ENCODE measurements around the gene CDK6. TPM values are rescaled to one million over a fixed set of nuclear protein-coding genes. Genes with fewer than 3 reads are reported as not detected.
A peak's percentile ranks its signal among the peaks of the same experiment; 100 is the strongest.

The CDK6 gene
- total RNA-seq, 1 donor from 2014 or later: 26.8 TPM

DNA sequence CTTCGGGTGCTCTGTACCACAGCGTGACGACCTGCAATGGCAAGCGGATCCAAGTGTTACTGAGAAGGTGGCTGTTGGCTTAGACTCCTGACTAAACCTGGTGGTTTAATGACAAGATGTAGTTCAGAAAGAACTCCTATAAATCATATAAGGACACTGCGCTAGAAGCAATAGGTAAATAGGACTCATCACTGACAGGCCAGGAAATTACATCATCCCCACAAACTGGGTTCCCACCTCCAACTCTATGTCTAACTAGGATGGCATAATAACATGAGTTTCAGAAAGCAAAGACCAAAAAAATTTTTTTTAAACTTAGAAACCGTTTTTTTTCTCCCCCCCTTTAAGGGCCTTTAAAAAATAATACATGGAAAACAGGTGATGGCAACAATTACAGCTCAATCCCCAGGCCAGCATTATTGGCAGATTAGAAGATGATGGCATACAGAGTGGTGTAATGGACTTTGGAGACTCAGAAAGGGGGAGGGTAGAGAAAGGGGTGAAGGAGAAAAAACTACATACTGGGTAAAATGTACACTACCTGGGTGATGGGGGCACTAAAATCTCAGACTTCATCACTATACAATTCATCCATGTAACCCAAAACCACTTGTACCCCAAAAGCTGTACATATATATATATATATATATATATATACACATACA lies 164.7 kb downstream of the CDK6 start:
- ATAC-seq: no peak

DNA sequence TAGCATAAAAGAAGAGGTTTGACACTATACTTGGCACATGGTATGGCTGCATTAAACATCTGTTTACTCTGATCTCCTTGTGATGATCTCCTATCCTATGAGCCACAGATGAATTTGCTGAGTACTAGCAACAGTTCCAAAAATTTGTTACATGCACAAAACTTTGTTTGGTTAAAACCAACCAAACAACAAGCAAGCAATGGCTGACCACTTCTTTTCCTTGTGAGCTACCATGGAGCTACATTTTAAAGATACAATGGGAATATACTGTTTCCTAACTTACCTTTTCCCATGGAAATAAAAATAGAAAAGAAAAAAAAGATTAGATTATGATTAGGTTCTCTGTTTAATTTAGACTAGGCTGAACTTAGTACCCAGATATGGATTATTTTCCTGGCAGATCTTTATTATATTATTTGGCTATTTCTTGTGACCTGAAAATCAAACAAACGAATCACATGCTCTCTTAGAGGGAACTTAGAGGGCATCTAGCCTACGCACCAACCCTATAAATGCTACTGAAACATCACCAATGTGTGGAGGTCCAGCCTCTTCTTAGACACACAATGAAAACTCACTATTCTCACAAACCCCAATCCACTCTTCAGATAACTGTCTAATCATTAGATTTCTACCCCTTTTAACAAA lies 166.0 kb downstream of the CDK6 start:
- no peak for ATAC-seq

DNA sequence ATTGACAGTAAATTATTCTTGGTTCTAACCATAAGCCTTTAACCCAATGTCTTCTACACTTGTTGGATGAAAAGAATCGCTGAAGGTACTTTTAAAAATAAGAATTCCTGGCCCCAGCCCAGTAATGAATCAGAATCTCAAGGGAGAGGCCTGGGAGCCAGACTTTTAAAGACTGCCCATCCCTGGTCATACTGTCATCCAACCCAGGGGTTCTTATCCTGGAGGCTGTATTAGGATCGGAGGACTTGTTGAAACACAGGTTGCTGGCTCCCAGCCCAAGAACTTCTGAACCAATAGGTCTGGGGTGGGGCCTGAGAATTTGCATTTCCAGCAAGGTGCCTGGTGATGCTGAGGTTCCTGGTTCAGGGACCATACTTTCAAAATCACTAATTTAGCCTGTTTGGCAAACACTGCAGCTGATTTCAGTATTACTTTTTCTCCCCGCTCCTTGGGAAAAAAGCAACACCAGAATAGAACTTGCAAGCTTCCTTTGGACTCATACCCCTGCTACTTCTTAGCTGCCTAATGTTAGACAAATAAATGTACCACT lies 166.7 kb downstream of the CDK6 start:
- peak; percentile 95 for ATAC-seq

DNA sequence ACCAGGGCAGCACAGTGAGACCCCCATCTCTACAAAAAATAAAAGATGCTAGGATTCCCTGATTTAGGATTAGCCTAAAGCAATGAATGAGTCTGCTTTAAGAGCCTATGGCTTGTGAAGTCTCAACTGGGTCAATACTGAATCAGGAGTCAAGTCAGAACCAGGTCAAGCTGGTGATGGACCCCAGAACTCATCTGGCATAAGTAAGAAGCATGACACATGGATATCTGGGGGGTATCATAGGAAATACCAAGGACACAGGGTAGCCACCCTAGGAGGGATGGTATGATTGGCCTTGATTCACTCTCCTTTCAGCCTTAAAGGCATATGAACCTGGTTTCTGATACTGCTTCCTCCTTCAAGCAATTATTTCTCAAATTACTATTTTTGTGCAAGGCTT lies 167.8 kb downstream of the CDK6 start:
- ATAC-seq: no peak

DNA sequence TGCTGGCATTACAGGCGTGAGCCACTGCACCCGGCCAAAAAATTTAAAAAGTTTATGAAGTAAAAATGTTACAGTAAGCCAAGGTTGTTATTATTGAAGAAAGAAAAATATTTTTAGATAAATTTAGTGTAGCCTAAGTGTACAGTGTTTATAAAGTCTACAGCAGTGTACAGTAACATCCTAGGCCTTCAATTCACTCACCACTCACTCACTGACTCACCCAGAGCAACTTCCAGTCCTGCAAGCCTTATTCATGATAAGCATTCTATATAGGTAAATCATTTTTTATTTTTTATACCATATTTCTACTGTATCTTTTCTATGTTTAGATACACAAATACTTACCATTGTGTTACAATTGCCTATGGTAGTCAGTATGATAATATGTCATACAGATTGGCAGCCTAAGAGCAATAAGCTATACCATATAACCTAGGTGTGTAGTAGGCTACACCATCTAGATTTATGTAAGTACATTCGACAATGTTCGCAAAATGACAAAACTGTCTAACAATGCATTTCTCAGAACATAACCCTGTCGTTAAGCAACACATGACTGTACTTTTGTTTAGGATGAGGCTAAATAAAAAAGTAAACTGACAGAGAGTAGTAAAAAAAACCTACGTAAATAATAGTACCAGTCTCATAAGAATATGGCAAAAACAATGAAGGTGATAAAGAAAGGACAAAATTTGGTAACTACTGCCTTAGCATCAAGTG lies 168.4 kb downstream of the CDK6 start:
- no peak for ATAC-seq

DNA sequence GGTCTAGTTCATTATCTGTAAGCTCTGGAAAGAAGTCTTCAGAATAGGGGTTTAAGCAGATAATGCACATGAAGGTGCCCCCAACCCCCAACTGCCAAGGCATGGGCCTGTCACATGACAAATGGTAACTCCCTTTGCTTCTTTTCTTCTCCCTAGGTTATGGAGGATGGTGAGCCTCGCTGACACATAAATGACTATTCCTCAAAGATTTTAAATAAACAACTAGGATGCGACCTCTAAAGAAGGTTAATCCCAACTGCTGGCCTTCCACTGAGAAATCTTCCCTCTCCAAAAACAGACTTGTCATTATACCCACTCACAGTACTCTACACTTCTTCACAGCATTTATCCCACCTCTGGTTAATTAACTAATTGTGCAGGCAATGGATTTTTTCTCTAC lies 170.4 kb downstream of the CDK6 start:
- ATAC-seq: no peak

DNA sequence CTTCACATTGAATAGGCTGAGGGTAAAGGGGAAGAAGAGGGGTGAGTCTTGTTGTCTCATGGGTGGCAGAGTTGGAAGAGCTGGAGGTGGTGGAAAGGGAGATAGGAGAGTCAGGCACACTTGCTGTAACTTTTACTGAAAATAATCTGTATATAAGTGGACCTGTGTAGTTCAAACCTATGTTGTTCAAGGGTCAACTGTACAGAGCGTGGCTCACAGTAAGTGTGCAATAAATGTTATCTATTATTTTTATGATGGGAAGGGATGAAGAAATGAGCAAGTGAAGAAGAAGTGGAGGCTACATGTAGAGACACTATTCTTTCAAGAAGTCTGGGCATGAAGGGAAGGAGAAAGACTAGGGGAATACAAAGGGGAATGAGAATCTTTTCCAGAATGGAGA lies 174.7 kb downstream of the CDK6 start:
- ATAC-seq: no peak

DNA sequence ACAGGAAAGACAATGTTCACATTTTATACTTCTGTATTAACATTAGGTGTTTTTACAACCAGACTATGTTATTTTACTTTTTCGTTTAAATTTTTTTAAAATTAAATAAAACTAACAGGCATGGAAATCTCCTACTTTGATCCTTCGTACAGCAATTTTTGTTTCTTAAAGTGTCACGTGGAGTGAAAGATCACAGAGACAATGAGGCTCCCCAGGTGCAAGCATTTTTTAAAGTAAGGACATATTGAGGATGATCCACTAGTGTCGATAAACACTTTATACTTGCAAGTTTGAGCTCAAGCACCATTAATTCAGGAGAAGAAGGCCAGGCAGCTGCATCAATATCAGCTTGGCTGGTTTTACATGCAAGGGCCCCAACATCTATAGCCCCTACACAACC lies 177.7 kb downstream of the CDK6 start:
- ATAC-seq: no peak

DNA sequence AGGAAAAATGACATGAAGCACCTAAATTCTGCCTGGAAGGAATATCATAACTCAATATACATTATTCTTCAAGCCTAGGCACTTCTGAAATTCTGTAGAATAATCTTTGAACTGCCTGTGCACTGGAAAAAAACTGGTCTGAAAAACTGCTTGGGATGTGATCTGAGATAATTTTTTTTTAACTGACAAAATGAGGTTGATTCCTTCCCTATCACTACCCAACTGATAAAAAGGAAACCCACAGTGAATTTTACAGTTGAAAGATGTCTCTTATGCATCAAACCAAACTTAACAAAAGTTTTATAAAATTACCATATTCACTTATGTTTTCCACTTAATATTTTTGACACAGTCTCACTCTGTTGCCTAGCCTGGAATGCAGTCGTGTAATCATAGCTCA lies 179.0 kb downstream of the CDK6 start:
- no peak for ATAC-seq

DNA sequence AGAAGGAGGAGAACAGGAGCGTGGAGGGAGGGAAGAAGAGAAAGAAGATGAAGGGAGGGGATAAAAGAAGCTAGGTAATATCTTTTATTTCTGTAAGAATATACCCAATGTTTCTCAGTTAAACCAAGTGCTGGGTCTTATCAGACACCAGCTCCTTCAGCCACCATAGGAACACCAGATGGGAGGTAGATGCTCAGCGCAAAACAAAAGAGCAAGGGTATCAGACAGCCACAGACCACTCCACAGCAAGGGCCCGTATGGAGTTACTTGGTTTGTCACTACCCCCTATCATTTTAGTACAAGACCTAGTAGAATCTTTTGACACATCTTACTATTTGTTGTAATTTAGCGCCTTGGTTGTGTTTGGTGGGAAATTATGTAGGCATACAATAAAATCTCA lies 180.3 kb downstream of the CDK6 start:
- ATAC-seq: no peak

DNA sequence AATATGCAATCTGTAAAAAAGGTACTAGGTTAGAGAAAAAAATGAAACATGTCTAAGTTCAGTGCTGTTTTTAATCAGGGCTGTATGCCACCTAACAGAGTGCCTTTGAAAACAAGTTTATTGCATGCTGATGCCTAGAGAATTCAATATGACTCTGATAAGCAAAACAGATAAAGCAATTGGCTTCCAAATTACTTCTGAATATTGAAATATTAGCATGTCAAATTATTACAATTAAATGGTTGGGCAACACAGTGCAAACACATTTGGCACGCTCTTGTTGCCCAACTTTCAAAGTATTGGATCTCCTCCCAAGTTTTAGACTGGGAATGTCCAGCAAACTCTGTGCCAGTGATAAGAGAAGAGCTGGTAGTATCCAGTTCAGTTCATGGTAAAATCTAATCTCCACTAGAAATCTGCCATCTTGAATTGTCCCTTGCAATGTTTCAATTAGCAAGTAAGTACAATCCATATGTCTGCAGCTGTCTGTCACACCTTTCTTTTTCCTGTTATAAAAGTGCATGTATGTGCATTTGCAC lies 181.0 kb downstream of the CDK6 start:
- no peak for ATAC-seq

DNA sequence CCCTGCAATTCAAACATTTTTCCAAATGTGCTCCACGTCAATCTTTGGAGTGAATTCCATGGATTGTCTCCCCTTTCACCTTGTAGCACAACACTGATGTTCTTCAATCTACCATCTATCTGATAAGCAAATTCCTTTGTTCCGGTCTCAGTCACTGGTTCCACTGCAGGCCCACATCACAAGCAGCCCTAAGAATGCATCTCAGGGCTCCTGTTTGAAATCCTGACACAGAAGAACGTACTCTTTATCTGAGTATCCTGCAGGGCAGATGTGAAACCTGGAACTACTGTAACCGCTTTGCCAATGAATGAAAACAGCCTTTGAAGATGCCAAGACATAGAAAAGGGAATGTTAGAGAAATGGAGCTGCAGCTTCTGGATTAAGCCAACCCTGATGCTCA lies 183.2 kb downstream of the CDK6 start:
- no peak for ATAC-seq

DNA sequence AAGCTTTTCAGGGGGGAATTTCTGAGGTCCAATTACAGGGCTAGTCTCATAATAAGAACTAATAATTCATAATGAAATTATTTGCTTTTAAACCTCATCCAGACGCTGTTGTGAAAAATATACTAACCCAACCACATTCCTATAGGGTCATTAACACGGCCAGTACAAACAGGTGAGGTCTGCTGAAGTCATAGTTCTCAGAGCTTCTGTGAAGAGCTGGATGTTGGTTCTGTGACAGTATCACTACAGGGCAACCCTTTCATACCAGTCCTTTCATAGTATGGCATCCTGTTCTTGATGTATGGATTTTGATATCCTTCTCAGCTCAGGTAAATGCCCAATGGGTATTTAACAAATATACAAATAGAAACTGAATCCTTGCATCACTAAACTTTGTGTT lies 183.8 kb downstream of the CDK6 start:
- peak; percentile 92 for ATAC-seq

DNA sequence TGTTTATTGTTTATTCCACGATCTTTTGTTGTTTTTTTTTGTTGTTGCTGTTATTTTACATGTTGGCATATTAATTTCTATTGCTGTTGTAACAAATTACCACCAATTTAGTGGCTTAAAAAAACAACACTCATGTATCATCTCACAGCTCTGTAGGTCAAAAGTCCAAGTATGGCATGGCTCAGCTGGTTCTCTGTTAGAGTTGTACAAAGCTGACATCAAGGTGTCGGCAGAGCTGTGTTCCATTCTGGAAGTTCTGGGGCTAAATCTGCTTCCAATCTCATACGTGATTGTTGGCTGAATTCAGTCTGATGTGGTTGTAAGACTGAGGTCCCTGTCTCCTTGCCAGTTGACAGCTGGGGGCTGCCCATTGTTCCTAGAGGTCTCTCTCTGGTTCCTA lies 186.0 kb downstream of the CDK6 start:
- ATAC-seq: no peak

DNA sequence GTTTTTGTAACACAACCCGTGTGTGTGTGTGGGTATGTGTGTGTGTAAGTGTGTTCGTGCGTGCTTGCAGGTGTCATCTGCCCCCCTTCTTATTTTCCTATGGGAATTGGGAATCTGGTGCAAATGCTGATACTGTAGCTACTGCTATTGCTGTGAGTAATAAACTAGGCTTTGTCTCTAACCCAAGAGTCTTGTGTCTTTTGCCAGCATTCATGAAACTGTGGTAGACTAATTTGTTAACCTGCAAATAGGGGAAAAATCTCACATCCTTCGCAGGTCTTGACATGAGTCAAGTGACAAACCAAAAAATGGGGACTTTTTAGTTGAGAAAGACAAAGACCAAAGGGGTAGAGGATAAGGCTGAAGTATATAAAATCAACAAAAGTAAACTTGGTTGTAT lies 188.3 kb downstream of the CDK6 start:
- no peak for ATAC-seq

DNA sequence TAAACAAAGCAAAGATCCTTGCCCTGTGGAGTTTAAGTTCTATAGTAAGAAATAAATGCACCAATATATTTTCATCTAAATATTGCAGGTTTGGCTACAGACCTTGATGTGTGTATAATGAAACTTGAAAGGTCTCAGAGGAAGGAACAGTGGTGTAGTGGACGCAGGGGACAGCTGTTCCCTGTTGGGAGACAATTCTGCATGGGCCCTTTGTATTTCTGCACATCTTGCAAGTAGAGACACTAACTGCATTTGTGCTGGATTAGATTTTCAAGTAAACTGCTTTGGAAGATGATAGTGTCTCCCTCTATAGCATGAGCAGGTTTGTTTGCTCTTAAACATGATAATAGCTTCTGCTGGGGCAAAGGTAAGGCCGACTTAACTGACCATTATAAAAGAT lies 188.7 kb downstream of the CDK6 start:
- no peak for ATAC-seq

DNA sequence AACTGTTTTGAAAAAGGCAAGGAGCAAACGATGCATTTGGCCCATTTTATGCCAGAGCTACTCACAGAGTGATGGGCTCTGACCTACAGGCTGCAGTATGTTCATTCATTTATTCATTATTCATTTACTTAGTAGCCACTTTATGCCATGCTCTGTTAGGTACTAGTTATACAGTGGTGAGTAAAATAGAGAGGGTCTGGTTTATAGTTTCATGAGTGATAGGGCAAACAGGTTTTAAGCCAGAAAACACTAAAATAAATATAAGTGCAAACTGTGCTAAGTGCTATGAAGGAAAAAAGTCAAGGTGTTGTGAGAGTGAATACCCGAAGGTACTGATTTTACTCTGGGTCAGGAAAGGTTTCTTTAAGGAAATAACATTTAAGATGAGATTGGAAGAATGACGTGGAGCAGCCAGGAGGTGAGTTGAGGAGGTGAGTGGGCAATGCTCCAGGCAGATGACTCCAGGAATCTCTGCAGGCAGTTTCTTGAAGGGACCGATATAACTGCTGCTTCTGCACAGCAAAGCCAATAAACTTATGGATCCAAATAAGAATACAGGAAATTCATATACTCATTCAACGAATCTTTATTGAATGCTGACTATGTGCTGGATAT lies 189.3 kb downstream of the CDK6 start:
- ATAC-seq: no peak

DNA sequence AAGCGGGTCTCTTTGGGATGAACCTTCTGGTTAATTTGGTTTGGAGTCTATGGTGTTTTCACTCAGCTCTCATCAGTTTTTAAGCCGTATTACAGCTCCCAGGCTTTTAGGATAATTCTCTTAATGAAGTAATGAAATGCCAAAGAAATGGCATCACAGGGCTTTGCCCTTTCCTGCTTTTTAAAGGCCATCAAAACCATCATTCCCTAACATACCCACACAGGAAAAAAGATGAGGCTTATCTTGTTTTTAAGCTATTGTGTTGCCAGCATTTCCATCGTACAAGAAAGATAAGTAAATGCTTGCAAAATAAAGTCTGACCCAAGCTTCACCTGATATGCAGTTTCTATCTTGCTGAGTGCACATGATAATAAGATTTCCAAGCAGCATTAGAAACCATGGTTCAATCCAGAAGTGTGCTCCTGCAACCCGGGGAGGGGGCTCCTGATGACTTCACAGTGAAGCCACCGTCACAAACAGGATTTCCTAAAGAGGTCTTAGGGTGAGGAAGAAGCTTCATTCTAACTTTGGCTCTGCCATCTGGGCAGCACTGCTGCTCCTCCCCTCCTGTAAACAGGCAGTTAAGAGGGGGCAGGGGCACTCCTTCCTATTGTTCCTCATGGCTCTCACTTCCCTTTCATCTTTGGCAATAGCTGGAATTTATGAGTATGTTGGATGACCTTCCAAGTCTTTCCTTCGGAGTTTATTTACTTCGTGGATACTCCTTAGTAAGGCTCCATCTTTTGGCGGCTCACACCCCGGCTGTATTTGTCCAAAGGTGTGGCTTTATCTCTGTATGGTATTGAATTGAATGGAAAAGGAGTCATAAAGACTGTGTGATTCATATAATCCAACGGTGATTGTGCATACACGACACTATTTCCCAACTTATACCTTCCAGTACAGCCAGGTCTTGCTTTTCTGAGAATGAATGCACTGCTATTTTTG lies 191.0 kb downstream of the CDK6 start:
- peak; percentile 98 for ATAC-seq

DNA sequence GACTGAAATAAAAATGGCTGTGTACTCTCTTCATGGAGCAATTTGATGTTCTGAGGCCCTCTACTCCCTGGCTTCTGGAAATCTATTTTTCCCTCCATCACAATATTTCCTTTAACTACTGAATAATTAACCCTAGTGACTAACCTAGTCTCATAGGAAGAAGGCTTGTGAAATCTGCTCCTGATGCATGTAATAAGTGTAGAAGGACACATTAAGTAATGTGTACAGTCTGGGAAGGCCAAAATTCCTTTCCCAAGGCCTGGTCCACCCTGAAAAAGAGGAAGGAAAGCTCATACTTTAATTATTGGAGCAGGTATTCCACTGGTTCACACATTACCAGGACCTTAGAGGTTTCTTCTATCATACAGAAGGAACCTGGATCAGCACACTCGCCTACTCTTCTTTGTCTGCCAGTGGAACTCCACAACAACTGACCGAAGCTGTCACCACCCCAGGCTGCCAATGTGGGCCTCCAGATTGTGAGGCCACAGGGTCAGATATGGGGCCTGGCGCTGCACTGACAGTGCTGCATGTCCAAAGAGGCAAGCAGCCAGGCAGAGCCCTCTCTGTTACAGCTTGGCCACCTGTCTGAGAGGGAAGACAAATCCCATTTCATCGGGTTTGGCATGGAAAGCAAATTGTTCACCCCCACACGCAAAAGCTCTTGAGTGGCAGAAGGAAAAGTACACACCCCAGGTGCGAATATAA lies 191.8 kb downstream of the CDK6 start:
- peak; percentile 26 for ATAC-seq

DNA sequence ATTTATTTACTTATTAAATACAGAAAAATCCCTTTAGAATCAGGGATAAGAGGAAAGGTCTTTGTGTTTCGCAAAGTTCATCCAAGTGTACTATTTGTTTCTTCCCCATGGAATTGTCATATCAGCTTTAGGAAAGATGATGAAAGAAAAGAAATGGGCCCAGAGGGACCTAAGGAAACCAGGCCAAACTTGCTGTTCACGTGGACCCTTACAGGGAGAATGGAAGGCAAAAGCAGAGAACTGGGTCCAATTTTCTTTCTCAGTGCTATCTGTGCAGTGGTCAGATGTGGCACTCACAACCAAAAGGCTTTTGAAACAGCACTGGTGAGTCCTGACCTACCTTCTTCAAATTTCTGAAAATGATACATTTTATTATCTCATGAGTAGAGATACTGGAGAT lies 192.6 kb downstream of the CDK6 start:
- no peak for ATAC-seq

DNA sequence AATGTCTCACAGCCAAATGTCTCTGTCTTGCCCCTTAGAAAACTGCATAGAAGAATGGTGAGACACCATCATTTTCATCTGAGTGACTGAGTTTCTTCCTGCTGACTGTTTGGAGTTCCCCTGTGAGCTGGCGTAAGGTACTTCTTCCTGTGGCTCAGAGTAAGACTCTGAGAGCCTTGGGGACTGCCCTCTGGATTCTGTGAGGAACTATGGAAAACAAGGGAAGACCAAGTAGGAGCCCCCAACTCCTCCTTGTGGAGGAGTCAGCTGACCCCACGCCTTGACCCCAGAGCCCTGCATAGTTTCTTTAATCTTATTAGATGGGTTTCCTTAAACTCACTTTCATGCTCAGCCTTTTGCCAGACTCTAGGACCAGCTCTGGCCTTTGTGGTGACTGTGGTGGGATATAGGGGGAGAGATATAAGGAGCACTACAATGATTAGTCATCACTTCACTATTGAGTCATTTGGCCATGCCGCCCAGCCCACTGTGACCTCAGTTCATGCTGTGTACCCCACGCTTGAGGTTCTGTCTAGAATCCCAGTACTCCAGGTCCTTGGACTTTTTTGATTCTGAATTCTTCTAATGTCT lies 194.4 kb downstream of the CDK6 start:
- no peak for ATAC-seq

Measured in esophagus mucosa (tissue), 1 donor.